Epithelial cell of proximal tubule (primary cell): ENCODE data around the gene KCNK18. TPM values are rescaled to one million over a fixed set of nuclear protein-coding genes. Genes with fewer than 3 reads are reported as not detected.

ENCODE experiments used
- DNase-seq: peaks from one replicate; pipeline ENCODE4 v3.0.0-alpha.2; 2011; ENCODE audit warnings: low read depth
- H3K4me3 ChIP-seq: 2 replicates; pipeline ENCODE4 v1.5.1; 2011; ENCODE audit warnings: low read depth, mild to moderate bottlenecking, low read length
- total RNA-seq: library from RNA; depleted of rRNA; stranded (reverse); fragments of >200 nt; gene quantifications from 2 replicates; pipeline ENCODE4 v1.2.3, GENCODE V29; 2015
- TF ChIP-seq, protein P1 (sequence below): conservative IDR thresholded peaks from 2 replicates; pipeline ENCODE4 v1.5.1; 2012; ENCODE audit warnings: low read depth, mild to moderate bottlenecking, low read length

KCNK18 gene
- total RNA-seq, 1 donor from 2014 or later, result not detected

GRCh38 chr10:117221156-117221711 lies 23.9 kb downstream of the KCNK18 start:
- H3K4me3 ChIP-seq, result no peak overlapping the region
- TF ChIP-seq, protein P1, sequence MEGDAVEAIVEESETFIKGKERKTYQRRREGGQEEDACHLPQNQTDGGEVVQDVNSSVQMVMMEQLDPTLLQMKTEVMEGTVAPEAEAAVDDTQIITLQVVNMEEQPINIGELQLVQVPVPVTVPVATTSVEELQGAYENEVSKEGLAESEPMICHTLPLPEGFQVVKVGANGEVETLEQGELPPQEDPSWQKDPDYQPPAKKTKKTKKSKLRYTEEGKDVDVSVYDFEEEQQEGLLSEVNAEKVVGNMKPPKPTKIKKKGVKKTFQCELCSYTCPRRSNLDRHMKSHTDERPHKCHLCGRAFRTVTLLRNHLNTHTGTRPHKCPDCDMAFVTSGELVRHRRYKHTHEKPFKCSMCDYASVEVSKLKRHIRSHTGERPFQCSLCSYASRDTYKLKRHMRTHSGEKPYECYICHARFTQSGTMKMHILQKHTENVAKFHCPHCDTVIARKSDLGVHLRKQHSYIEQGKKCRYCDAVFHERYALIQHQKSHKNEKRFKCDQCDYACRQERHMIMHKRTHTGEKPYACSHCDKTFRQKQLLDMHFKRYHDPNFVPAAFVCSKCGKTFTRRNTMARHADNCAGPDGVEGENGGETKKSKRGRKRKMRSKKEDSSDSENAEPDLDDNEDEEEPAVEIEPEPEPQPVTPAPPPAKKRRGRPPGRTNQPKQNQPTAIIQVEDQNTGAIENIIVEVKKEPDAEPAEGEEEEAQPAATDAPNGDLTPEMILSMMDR, result no peak
- no peak for DNase-seq

DNA sequence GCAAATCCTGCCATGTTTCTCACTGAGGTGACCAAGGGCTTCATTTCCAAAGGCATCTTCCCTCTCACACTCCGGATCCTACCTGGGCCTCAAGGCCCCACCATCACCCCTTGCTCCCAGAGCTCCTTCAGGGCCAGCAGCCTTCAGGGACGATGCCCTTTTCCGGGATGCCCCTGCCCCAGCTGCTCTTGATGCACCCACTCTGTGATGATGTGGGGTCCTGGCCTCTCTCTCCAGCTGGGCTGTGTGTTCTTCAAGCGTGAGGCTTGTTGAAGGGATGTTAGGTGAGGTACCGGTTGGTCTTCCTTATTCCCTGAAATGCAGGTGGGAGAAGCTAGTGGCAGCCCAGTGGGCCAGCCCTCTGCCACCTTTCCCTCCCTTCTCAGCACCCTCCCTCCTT lies 25.3 kb downstream of the KCNK18 start:
- H3K4me3 ChIP-seq, result no peak overlapping the region
- no peak for DNase-seq
- TF ChIP-seq, protein P1, result no peak

DNA sequence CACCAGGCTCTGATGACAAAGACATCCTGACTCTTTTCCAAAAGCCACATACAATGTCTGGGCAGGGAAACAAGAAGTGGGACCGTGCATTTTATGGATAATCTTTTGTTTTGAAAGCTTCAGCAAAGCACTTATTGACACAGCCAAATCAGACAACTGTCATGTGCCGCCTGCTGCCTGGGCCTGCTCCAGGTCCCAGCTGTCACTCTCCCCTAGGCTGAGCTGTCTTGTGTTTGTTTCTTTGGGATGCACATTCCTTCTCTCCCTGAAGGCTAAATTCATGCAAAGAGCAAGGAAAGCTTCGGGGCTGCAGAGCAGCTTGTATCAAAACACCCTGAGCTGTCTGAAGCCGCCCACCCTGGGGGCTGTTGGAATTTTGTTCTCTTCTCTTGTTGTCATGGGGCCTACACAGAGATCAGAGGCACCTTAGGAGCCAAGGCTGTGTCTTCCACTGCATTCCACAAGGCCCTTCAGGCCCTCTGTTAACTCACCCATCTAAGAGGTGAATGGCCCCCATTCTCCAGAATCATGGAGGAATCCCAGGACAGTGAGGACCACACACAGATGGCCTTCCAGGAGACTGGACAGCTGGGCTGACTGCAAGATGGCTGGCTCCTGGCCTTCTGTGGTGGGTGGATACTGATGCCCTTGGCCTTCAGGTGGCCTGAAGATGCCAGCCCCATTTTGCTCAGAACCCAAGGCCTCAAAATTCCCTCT lies 25.8 kb downstream of the KCNK18 start:
- no peak for DNase-seq
- TF ChIP-seq, protein P1, result no peak
- H3K4me3 ChIP-seq, result no peak overlapping the region

DNA sequence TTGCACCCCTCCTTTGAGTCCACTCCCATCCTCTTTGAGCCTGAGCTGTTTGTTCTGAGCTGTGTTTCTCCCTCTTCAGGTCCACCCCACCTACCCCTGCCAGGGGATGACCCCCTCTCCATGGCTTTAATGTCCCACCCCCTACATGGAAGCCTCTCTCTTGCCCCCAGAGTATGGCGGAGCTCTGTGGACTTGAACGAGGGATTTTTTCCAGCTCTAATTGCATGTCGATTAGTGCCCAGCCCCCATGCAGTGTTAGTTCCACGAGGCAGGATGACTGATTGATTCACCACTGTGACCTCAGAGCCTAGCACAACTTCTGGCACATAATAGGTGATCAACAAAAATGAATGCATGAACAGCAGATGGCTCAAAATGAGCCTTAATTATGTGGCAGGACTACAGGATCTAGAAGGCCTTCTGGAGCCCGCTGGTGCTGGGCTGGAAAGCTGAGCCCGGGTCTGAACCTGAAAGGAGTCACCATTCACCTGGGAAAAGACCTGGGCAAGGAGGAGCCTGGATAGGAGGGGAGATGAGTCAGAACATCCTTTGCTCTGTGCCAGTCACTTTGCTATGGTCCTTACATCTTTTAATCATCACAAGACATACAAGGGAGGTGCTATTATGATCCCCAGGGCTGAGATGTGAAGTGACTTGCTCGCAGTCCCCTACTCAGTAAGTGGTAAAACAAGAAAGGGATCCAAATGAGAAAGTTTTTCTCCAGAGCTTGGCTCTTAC lies 26.6 kb downstream of the KCNK18 start:
- TF ChIP-seq, protein P1, result no peak
- no peak for DNase-seq
- no peak overlapping the region for H3K4me3 ChIP-seq

GRCh38 chr10:117224881-117225280 lies 27.6 kb downstream of the KCNK18 start:
- H3K4me3 ChIP-seq, result no peak overlapping the region
- TF ChIP-seq, protein P1, result no peak

GRCh38 chr10:117226813-117227451 lies 29.6 kb downstream of the KCNK18 start:
- DNase-seq, result no peak
- TF ChIP-seq, protein P1, result peak; percentile 93
- H3K4me3 ChIP-seq, result no peak overlapping the region

More at GRCh38 chr10:117224881-117225280, 27.6 kb downstream of the KCNK18 start:
- DNase-seq, result no peak
